NT2/D1 (cell line): ENCODE results near the gene SGO2.
"Not testable (repeated sequence)": the region's sequence is repeated elsewhere in the genome, so short reads cannot be mapped to it uniquely, and the experiment has no call there.

Source experiments
- DNase-seq: peaks from one replicate; pipeline ENCODE4 v3.0.0-alpha.2; 2011; ENCODE audit warnings: low read depth, low spot score
- H3K27me3 ChIP-seq: 2 replicates; pipeline ENCODE4 v1.6.0; 2011; ENCODE audit warnings: mild to moderate bottlenecking; ENCODE audit not compliant: insufficient read length, insufficient read depth
- H3K36me3 ChIP-seq: 2 replicates; pipeline ENCODE4 v1.6.1; 2011; ENCODE audit warnings: mild to moderate bottlenecking, low read length, mixed read lengths; ENCODE audit not compliant: insufficient read depth, insufficient read length
- H3K4me1 ChIP-seq: 2 replicates; pipeline ENCODE4 v1.5.1; 2011; ENCODE audit not compliant: insufficient read depth, insufficient read length
- H3K4me3 ChIP-seq: 2 replicates; pipeline ENCODE4 v1.5.1; 2011; ENCODE audit warnings: low read depth; ENCODE audit not compliant: insufficient read length
- H3K9ac ChIP-seq: 2 replicates; pipeline ENCODE4 v1.6.0; 2011; ENCODE audit warnings: low read depth; ENCODE audit not compliant: insufficient read length
- H3K9me3 ChIP-seq: 2 replicates; pipeline ENCODE4 v1.5.1; 2011; ENCODE audit warnings: mild to moderate bottlenecking, low read length; ENCODE audit not compliant: insufficient read depth
- SUZ12 ChIP-seq: IDR thresholded peaks from 2 replicates; pipeline ENCODE4 v1.6.1; 2011; ENCODE audit not compliant: insufficient read length, insufficient read depth; ENCODE audit errors: extremely low read depth
- YY1 ChIP-seq: IDR thresholded peaks from 2 replicates; pipeline ENCODE4 v1.6.1; 2011; ENCODE audit not compliant: insufficient read length, insufficient read depth
- ZNF274 ChIP-seq: IDR thresholded peaks from 2 replicates; pipeline ENCODE4 v1.6.1; 2011; ENCODE audit warnings: mild to moderate bottlenecking, low read depth, low read length

Gene SGO2

DNA sequence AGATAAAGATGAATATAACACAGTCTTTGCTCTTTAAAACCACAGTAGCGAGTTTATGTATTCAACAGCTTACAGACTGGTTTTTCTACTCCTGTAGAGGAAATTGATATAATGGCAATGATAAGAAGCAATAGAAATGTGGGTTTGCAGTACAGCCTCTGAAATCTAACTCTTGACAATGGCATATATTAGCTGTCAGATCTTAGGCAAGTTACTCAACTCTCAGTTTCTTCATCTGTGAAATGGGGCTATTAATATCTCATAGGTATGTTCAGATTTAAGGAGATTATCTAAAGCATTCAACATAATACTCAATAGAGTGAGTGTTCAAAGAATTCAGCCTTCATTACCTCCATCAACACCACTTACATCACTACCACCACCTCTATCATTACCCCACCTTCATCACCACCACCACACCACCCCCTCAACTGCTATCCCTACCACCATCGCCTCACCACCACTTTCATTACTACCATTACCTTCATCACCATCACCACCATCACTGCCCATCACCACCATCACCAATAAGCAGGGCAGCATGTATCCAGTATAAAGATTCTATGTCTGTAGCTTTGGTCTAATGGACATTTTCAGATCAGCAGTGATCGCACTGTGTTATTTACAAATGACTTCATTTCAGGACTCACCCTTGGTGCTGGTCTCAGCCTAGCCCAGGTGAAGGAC, 82.5 kb downstream of the SGO2 start:
- no peak for DNase-seq
- Histone ChIP-seq H3K9me3 (no peaks in the 10 kb centered on the region), H3K36me3 (peaks cover 4% of the 10 kb centered on the region), H3K27me3 (no peaks in the 10 kb centered on the region), H3K4me1 (no peaks in the 10 kb centered on the region), H3K9ac (no peak overlapping the region), H3K4me3 (no peak overlapping the region)
- TF ChIP-seq SUZ12 (no peak), YY1 (no peak), ZNF274 (no peak)

DNA sequence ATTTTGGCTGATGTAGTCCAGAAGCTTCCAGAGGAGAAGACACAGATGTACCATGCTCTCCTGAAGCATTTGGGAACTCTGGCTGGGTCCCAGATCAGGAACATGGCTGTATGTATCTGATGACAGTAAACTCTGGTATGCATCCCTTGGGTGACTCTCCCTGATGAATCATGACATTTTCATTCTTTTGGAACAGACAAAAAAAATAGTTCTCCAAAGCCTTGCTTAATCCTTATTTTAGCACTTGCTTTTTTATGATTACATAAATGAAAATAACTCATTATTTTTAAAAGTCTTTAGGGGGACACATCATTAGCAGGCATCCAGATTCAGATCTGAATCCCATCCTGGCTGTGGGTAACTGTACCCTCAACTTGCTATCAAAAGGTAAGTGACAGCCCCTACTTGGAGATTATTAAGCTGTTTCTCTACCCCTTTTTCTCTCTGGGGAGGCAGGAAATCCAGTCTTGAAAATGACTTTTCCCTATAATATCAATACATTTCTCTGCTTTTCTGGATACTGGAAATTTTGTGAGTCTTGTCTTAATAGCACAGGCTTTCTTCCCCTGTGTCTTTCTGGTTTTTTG, 83.1 kb downstream of the SGO2 start:
- Histone ChIP-seq H3K36me3 (peaks cover 4% of the 10 kb centered on the region), H3K4me3 (no peak overlapping the region), H3K9ac (no peak overlapping the region), H3K4me1 (no peaks in the 10 kb centered on the region), H3K9me3 (no peaks in the 10 kb centered on the region), H3K27me3 (no peaks in the 10 kb centered on the region)
- no peak for TF ChIP-seq SUZ12
- no peak for DNase-seq

DNA sequence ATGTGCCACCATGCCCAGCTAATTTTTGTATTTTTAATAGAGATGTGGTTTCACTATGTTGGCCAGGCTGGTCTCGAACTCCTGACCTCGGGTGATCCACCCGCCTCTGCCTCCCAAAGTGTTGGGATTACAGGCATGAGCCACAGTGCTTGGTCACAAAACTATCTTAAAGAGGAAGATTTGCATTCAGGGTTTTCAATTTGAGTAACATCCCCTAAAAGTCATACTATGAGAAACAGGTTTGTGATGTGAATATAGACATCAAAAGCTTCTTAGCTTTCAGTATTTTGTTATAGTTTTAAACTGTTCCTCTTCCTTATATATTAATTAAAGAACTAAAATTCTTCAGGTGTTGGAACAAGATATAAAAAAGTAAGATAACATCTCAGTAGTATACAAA, 84.2 kb downstream of the SGO2 start:
- not testable (repeated sequence) for H3K4me3 ChIP-seq, DNase-seq, H3K4me1 ChIP-seq, H3K9me3 ChIP-seq, H3K36me3 ChIP-seq, H3K27me3 ChIP-seq, H3K9ac ChIP-seq

DNA sequence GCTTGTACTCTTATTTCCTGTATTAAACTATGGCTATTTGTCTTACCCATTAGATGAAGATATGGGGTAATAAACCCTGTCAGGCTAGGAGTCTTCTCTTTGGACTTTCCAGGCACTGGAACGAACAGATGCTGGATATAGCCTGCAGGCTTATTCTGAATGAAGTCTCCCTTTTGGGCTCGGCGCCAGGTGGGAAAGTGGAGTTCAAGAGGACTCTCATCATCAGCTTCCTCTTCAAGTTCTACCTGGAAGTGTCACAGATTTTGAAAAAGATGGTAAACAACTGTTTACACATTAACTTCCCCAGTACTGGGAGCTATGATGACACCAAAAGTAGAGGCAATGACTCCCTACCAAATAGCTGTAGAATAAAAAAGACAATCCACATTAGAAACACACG, 87.7 kb downstream of the SGO2 start:
- TF ChIP-seq SUZ12 (no peak), YY1 (no peak), ZNF274 (no peak)
- Histone ChIP-seq H3K27me3 (no peaks in the 10 kb centered on the region), H3K36me3 (peaks cover 4% of the 10 kb centered on the region), H3K9me3 (no peaks in the 10 kb centered on the region), H3K4me1 (no peaks in the 10 kb centered on the region), H3K4me3 (no peak overlapping the region), H3K9ac (no peak overlapping the region)
- no peak for DNase-seq

DNA sequence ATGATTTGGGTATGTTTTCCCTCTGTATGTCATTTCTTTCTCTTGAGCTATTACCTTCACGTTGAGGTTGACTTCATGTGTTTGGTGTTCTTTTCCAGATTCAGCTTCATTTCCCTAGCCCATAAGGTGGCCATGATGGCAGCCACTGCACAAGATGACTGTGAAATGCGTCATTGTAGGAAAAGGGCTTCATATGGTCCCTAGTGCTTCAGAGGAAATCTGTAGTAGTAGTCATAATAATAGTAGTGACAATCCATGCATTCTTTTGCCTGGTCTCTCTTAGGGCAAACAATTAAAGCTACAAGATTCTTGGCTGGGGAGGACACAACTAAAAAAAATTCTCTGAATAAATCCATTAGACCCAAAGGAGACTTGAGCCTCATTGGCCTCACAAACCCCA, 88.2 kb downstream of the SGO2 start:
- no peak for DNase-seq
- TF ChIP-seq ZNF274 (no peak), SUZ12 (no peak), YY1 (no peak)
- Histone ChIP-seq H3K4me1 (no peaks in the 10 kb centered on the region), H3K4me3 (no peak overlapping the region), H3K36me3 (peaks cover 4% of the 10 kb centered on the region), H3K9me3 (no peaks in the 10 kb centered on the region), H3K9ac (no peak overlapping the region), H3K27me3 (no peaks in the 10 kb centered on the region)

DNA sequence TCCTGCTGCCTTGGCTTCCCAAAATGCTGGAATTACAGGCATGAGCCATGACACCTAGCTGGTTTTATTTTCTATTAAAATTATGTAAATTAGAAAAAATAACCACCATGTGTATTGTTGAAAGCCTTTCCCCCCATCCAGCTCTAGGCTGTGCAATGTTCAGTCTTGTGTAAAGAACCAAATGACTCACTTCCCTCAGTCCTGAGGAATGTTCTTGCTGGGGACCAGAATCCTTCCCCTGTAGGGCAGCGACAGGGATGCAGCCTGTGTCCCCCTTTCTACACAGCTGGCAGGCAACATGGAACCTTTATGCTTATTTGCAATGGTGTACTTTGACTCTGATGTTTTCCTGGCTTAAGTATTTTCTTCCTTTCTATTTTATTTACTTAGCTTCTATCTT, 89.2 kb downstream of the SGO2 start:
- peaks cover 4% of the 10 kb centered on the region for H3K36me3 ChIP-seq
- no peaks in the 10 kb centered on the region for H3K27me3 ChIP-seq
- no peak overlapping the region for H3K9ac ChIP-seq
- no peak for DNase-seq
- no peak for TF ChIP-seq ZNF274
- no peak for TF ChIP-seq YY1
- TF ChIP-seq SUZ12, result no peak
- H3K4me1 ChIP-seq, result no peaks in the 10 kb centered on the region
- H3K9me3 ChIP-seq, result no peaks in the 10 kb centered on the region
- no peak overlapping the region for H3K4me3 ChIP-seq

DNA sequence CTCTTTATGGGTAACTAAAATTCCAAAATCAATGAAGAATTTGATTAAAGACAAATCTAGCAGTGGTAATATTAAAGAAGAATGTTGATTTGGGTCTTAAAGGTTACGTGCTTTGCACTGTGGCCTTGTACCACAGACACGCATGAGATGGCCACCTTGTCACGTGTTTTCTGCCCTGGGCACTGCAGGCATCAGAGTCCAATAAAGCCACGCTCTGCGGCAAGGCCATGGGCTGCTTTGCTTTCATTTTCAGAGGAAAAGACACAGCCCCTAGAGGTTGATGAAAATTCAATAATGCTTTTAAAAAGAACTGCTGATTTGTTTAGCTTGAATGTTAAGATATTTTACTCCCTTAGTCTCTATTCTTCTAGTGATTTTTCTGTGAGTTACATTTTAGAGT, 90.2 kb downstream of the SGO2 start:
- Histone ChIP-seq H3K9me3 (no peaks in the 10 kb centered on the region), H3K36me3 (peaks cover 4% of the 10 kb centered on the region), H3K27me3 (no peaks in the 10 kb centered on the region), H3K4me1 (no peaks in the 10 kb centered on the region), H3K4me3 (no peak overlapping the region), H3K9ac (no peak overlapping the region)
- DNase-seq, result no peak
- TF ChIP-seq YY1, result no peak
- TF ChIP-seq SUZ12, result no peak
- TF ChIP-seq ZNF274, result no peak
